AG04449 (cell line): Measurements from ENCODE around the gene PLA2R1.

ENCODE experiments used
- CTCF ChIA-PET: fragments of 350-600 bp; formaldehyde crosslinking; extraction: SDS; loops from one replicate; lab custom pipeline; 2021; ENCODE audit warnings: antibody characterized with exemption; lab: Yijun Ruan, JAX
- POLR2A ChIA-PET: fragments of 400-600, 350-600 bp; formaldehyde crosslinking; extraction: SDS; loops from one replicate; lab custom pipeline; 2020; ENCODE audit warnings: antibody characterized with exemption, inconsistent platforms; lab: Yijun Ruan, JAX
- DNase-seq: peaks from one replicate; pipeline ENCODE4 v3.0.0-alpha.2; 2010; ENCODE audit warnings: low read depth, low spot score
- H3K4me3 ChIP-seq: 2 replicates; pipeline ENCODE4 v1.5.1; 2011; ENCODE audit warnings: low read depth, mild to moderate bottlenecking, control low read depth, low read length
- TF ChIP-seq, protein P1 (sequence below): IDR thresholded peaks from one replicate; pipeline ENCODE4 v1.5.1; 2011; ENCODE audit warnings: mild to moderate bottlenecking, moderate library complexity, low read length, control low read depth, inconsistent platforms; ENCODE audit not compliant: insufficient read depth; ENCODE audit errors: missing control alignments

Gene PLA2R1

DNA sequence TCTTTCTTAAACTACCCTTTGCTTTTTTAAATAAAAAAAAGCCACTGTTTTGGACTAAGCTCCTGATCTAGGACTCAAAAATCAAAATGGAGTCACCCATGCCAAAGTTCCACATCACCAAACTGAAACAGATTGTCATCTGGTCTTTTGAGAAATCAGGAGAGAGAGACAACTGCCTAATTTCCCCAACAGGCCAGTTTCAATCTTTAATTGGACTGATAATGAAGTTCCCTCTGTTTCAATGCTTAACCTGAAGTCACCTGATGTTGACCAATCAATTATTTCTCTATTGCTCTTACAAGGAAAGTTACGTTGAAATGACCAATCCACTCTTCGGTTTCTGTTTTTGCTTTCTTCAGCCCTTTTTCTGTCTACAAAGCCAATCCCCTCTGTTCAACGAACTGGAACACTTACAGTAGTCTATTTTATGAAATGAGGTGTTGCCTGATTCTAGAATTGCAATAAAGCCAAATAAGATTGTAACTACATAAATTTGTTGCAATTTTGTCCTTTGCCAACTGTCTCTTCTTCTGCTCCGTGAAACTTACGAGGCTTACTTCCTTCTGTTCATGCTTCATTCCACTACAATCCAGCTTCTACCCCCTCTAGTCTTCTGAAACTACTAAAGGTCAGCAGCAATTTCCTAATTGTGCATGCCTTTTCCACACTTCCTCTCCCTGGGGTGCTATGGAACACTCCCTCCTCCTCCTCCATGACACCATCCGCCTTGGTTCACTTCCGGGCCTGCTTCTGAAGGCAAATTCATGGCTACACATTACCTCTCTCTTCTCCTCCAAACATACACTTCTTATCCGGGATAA lies 169.2 kb downstream of the PLA2R1 start:
- no peak for DNase-seq
- TF ChIP-seq, protein P1, sequence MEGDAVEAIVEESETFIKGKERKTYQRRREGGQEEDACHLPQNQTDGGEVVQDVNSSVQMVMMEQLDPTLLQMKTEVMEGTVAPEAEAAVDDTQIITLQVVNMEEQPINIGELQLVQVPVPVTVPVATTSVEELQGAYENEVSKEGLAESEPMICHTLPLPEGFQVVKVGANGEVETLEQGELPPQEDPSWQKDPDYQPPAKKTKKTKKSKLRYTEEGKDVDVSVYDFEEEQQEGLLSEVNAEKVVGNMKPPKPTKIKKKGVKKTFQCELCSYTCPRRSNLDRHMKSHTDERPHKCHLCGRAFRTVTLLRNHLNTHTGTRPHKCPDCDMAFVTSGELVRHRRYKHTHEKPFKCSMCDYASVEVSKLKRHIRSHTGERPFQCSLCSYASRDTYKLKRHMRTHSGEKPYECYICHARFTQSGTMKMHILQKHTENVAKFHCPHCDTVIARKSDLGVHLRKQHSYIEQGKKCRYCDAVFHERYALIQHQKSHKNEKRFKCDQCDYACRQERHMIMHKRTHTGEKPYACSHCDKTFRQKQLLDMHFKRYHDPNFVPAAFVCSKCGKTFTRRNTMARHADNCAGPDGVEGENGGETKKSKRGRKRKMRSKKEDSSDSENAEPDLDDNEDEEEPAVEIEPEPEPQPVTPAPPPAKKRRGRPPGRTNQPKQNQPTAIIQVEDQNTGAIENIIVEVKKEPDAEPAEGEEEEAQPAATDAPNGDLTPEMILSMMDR = no peak
- ChIA-PET POLR2A (no interaction called here), CTCF (interaction anchor here (1.8 kb wide), 1 partner anchor 15 kb away, joined by 3 read pairs; no protein-coding TSS in a partner anchor)
- no peak overlapping the region for H3K4me3 ChIP-seq

DNA sequence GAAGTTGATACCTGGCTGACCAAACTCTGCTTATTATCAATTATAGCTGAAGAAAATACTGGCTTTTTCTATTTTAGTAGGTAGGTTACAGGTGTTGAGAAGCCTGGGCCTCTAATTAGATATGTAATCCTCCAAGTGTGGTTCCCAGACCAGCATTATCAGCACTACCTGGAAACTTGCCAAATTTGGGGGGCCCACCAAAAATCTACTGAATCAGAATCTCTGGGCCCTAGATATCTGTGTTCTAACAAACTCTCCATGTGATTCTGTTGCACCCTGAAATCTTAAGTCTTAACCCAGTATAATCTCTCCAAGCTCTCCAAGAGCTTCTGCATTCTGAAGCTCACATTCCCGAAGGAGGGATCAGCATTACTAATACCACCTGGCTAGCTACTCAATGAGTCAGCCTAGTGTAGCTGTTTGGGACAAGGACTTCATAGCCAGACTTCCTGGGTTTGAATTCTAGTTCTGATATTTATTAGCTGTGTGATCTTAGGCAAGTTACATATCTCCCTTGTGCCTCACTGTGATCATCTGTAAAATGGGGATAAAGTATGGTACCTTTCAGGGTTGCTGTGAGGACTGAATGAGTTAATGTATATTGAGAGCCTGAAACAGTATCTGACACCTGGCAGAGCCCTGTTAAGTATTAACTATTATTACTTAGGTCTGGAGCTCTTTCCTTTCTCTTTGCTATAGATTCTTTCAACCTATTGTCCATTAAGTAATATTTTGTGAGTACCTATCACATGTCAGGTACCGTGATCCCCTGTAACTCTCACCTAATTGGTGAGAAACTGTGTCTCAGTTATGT lies 170.3 kb downstream of the PLA2R1 start:
- DNase-seq = peak; percentile 7
- POLR2A ChIA-PET = no interaction called here
- TF ChIP-seq, protein P1 = no peak
- no peak overlapping the region for H3K4me3 ChIP-seq
- CTCF ChIA-PET = interaction anchor here (1.8 kb wide), 1 partner anchor 14 kb away, joined by 3 read pairs; no protein-coding TSS in a partner anchor

DNA sequence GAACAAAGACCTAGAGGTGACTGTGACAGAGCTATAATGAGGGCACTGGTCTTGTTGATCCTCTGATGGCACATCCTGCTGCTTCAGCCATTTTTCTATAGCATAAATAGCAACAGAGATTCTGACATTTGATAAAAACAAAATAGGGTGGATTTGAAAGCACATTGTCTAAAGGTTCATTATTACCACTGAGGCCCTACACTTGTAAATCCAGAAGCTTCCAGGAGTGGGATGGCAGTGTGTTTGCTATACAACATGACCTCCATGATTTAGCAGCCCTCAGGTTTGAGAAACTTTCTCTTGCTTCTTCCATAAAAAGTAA lies 171.2 kb downstream of the PLA2R1 start:
- TF ChIP-seq, protein P1 = no peak
- ChIA-PET CTCF (no interaction called here), POLR2A (no interaction called here)
- DNase-seq = no peak
- H3K4me3 ChIP-seq = no peak overlapping the region

DNA sequence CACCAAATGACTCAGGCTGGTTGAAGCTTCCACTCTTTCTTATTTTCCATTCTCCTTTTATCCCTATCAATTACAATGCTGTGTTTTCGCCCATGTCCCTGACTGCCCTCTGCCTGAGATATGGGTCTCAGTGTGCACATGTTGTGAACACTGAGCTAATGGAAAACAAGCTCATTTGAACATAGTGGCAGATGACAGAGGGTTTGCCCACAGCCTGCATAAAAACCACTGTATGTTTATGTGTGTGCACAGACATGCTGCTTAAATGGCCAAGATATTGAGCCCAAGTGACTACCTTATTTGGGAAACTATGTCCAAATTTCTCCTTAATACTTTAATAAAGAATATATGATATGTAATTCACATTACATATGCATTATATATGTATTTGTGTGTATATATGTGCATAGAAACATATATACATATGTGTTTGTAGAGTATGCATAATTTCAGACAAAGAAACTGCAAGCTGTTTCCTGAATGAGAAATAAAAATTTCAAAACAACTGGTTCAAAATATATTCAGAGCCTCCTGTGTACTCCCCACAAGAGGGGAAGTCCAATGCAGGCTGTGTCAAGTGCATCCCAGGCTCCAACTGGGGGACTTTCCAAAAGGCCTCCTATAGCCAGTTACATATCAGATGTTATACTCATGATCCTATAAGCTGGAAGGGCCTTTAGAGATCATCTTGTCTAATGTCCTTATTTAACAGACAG lies 171.7 kb downstream of the PLA2R1 start:
- ChIA-PET CTCF (no interaction called here), POLR2A (no interaction called here)
- DNase-seq = no peak
- TF ChIP-seq, protein P1 = no peak
- no peak overlapping the region for H3K4me3 ChIP-seq

DNA sequence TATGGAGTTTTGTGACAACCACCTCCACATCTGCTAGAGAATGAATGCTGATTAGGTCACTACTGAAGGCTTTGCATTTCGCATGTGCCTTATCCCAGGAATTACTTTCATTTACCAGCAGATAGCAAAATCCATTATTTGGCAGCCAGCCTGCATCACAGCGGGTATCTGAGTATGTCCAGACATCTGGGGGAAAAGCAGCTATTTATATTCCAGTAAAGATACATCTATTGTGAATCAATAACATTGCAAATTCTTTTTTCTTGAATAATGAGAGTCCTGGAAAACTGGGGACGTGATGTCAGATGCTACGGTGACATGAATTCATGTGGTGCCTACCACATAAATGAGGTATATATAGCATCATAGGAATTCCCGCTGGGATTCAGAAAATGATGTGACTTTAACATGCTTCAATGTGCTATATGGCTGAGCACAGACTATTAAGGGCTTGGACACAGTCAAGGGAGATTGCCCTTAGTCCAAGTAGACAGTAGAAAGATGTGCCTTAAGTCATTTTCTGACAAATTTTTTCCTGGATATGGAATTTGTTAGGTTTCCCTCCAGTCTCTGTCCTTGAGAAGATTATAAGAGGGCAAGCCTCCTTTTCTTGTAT lies 180.2 kb downstream of the PLA2R1 start:
- no peak for DNase-seq
- CTCF ChIA-PET = no interaction called here

More for the DNA sequence above, 180.2 kb downstream of the PLA2R1 start:
- TF ChIP-seq, protein P1 = no peak
- H3K4me3 ChIP-seq = no peak overlapping the region
- POLR2A ChIA-PET = no interaction called here
